Fibroblast of lung (primary cell): ENCODE data around the gene HIVEP3. TPM values are rescaled to one million over a fixed set of nuclear protein-coding genes. Genes with fewer than 3 reads are reported as not detected.

Source experiments
- DNase-seq, 2 donors: peaks; one replicate each; pipeline versions ENCODE4 v3.0.0 to v3.0.0-alpha.2; 2010; ENCODE audit warnings: low read depth in 2 of 2
- H2AFZ ChIP-seq: 2 replicates; pipeline ENCODE4 v1.5.1; 2012; ENCODE audit warnings: low read length, control low read depth, inconsistent platforms
- H3K27ac ChIP-seq: 2 replicates; pipeline ENCODE4 v1.5.1; 2011; ENCODE audit warnings: low read length, control low read depth; ENCODE audit not compliant: insufficient read depth
- H3K27me3 ChIP-seq: 2 replicates; pipeline ENCODE4 v1.5.1; 2011; ENCODE audit warnings: mild to moderate bottlenecking, low read length; ENCODE audit not compliant: control insufficient read depth, insufficient read depth
- H3K36me3 ChIP-seq: 2 replicates; pipeline ENCODE4 v1.5.1; 2011; ENCODE audit warnings: low read length; ENCODE audit not compliant: control insufficient read depth, insufficient read depth
- H3K4me1 ChIP-seq: 2 replicates; pipeline ENCODE4 v1.5.1; 2011; ENCODE audit warnings: low read length; ENCODE audit not compliant: control insufficient read depth, insufficient read depth; ENCODE audit errors: extremely low read depth
- H3K4me2 ChIP-seq: 2 replicates; pipeline ENCODE4 v1.5.1; 2011; ENCODE audit warnings: low read length, control low read depth; ENCODE audit not compliant: insufficient read depth; ENCODE audit errors: extremely low read depth
- H3K4me3 ChIP-seq, 4 experiments: fragments of 200-600 bp in 1 of 4; sonication (generic) in 1 of 4; replicated peaks in 1 of 4; 2 replicates each; pipeline ENCODE4 v1.5.1; 2011 to 2016; ENCODE audit warnings: low read length in 4 of 4, low read depth in 3 of 4, mild to moderate bottlenecking in 3 of 4, control low read depth in 2 of 4, inconsistent platforms in 1 of 4, mixed read lengths in 1 of 4; ENCODE audit not compliant: insufficient read depth in 1 of 4; ENCODE audit errors: control extremely low read depth in 1 of 4
- H3K79me2 ChIP-seq: 2 replicates; pipeline ENCODE4 v1.5.1; 2012; ENCODE audit warnings: mild to moderate bottlenecking, low read length, inconsistent platforms; ENCODE audit not compliant: control insufficient read depth, insufficient read depth
- H3K9ac ChIP-seq: 2 replicates; pipeline ENCODE4 v1.5.1; 2011; ENCODE audit warnings: mild to moderate bottlenecking, low read length, control low read depth; ENCODE audit not compliant: insufficient read depth
- H3K9me3 ChIP-seq: 2 replicates; pipeline ENCODE4 v1.5.1; 2012; ENCODE audit warnings: low read depth, low read length; ENCODE audit not compliant: control insufficient read depth, insufficient read depth
- H4K20me1 ChIP-seq: 2 replicates; pipeline ENCODE4 v1.5.1; 2011; ENCODE audit warnings: low read length; ENCODE audit not compliant: control insufficient read depth, insufficient read depth; ENCODE audit errors: extremely low read depth
- CTCF ChIP-seq, 2 donors: IDR thresholded peaks in 1 of 2; conservative IDR thresholded peaks in 1 of 2; 1 replicate in 1 of 2; 2 replicates in 1 of 2; pipeline ENCODE4 v1.5.1; 2011 to 2012; ENCODE audit warnings: low read length in 2 of 2, control low read depth in 1 of 2, inconsistent platforms in 1 of 2, low read depth in 1 of 2, mild to moderate bottlenecking in 1 of 2
- EZH2 ChIP-seq: IDR thresholded peaks from 2 replicates; pipeline ENCODE4 v1.5.1; 2012; ENCODE audit warnings: low read length, control low read depth, mild to moderate bottlenecking; ENCODE audit errors: missing control alignments
- polyA plus RNA-seq, 2 donors: library from polyadenylated mRNA; depleted of rRNA in 1 of 2; stranded (reverse) in 1 of 2; unstranded in 1 of 2; fragments of >200 nt; gene quantifications; 2 replicates each; pipeline ENCODE4 v1.2.1, GENCODE V29; 2011 to 2012; ENCODE audit warnings: missing spikeins in 1 of 2
- total RNA-seq: library from RNA; depleted of rRNA; stranded (reverse); fragments of >200 nt; gene quantifications from 2 replicates; pipeline ENCODE4 v1.2.1, GENCODE V29; 2014

HIVEP3 gene
- total and polyA plus RNA-seq, 2 donors (not counting 1 experiment from before 2014, with no cell fraction given): 0.83 to 3.2 TPM

DNA sequence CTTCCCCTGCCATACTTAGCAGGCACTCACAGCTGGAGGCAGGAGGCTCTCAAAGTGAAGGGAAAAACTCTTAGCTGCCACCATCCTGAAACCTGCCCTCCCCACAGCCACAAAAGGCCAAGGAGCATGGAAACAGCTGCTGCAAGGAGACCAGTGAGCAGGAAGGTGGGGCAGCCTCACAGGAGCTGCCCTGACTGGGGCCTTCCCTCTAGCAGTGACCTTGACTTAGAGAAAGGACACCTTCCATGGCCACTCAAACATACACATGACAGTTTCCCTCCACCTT is 126.3 kb downstream of the HIVEP3 start:
- H3K9me3 ChIP-seq: no peaks in the 10 kb centered on the region

GRCh38 chr1:41791667-41792484 is 126.8 kb downstream of the HIVEP3 start:
- Histone ChIP-seq H3K9ac (no peak overlapping the region), H3K36me3 (no peaks in the 10 kb centered on the region), H3K27me3 (no peaks in the 10 kb centered on the region), H3K27ac (no peak overlapping the region), H3K79me2 (no peaks in the 10 kb centered on the region), H3K4me1 (no peaks in the 10 kb centered on the region), H3K4me2 (no peak overlapping the region), H3K4me3 (no peak overlapping the region), H4K20me1 (no peaks in the 10 kb centered on the region), H2AFZ (no peak overlapping the region), H3K9me3 (no peaks in the 10 kb centered on the region)
- TF ChIP-seq CTCF (conservative IDR thresholded peaks at IDR 0.05 in 1 of 2, IDR thresholded peaks at IDR 0.05 in 1 of 2; ENCODE audit: low read depth in 1 of 2, low read length in 2 of 2) (no peak), EZH2 (no peak)
- DNase-seq: no peak

More for the DNA sequence above, 126.3 kb downstream of the HIVEP3 start:
- no peaks in the 10 kb centered on the region for H3K4me1 ChIP-seq
- no peaks in the 10 kb centered on the region for H4K20me1 ChIP-seq
- no peak overlapping the region for H3K4me2 ChIP-seq
- H3K27me3 ChIP-seq: no peaks in the 10 kb centered on the region
- no peak overlapping the region for H3K4me3 ChIP-seq
- no peaks in the 10 kb centered on the region for H3K36me3 ChIP-seq
- DNase-seq: no peak
- TF ChIP-seq CTCF (conservative IDR thresholded peaks at IDR 0.05 in 1 of 2, IDR thresholded peaks at IDR 0.05 in 1 of 2; ENCODE audit: low read depth in 1 of 2, low read length in 2 of 2) (no peak), EZH2 (no peak)
- no peaks in the 10 kb centered on the region for H3K79me2 ChIP-seq
- no peak overlapping the region for H3K9ac ChIP-seq
- no peak overlapping the region for H2AFZ ChIP-seq
- H3K27ac ChIP-seq: no peak overlapping the region

DNA sequence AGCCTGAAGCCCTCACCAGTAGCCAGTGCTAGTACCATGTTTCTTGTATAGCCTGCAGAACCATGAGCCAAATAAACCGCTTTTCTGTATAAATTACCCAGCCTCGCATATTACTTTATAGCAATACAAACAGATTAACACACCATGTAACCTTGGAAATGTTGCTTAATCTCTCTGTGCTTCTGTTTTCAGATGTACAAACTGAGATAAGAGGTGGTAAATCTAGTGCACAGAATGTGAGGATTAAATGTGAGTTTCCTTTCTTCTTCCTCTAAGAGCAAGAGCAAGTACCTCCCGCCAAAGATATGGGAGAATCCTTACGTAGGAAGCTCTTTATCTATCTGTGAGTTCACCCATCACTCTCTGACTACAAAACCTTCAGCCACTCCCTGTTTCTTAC is 128.4 kb downstream of the HIVEP3 start:
- no peak overlapping the region for H3K4me2 ChIP-seq
- no peak overlapping the region for H3K27ac ChIP-seq
- no peaks in the 10 kb centered on the region for H3K4me1 ChIP-seq
- no peak overlapping the region for H3K9ac ChIP-seq
- DNase-seq: no peak
- no peaks in the 10 kb centered on the region for H4K20me1 ChIP-seq
- no peak for TF ChIP-seq EZH2
- no peak for TF ChIP-seq CTCF (conservative IDR thresholded peaks at IDR 0.05 in 1 of 2, IDR thresholded peaks at IDR 0.05 in 1 of 2; ENCODE audit: low read depth in 1 of 2, low read length in 2 of 2)
- H3K79me2 ChIP-seq: no peaks in the 10 kb centered on the region
- H3K9me3 ChIP-seq: no peaks in the 10 kb centered on the region
- H2AFZ ChIP-seq: no peak overlapping the region
- H3K36me3 ChIP-seq: no peaks in the 10 kb centered on the region
- H3K27me3 ChIP-seq: no peaks in the 10 kb centered on the region
- H3K4me3 ChIP-seq: no peak overlapping the region
